H9 (cell line): ENCODE results near the gene PHOSPHO1. TPM values are rescaled to one million over a fixed set of nuclear protein-coding genes. Genes with fewer than 3 reads are reported as not detected.

Source experiments
- DNase-seq: peaks from one replicate; pipeline ENCODE4 v3.0.0-alpha.2; 2017
- H2AFZ ChIP-seq: one replicate; pipeline ENCODE4 v1.6.1; 2013; ENCODE audit warnings: mild to moderate bottlenecking, low read length, control low read depth, moderate library complexity
- H2AK5ac ChIP-seq: 2 replicates; pipeline ENCODE4 v1.6.1; 2013; ENCODE audit warnings: low read length, control low read depth, mixed read lengths; ENCODE audit not compliant: insufficient read length
- H2BK120ac ChIP-seq: one replicate; pipeline ENCODE4 v1.6.1; 2013; ENCODE audit warnings: low read depth, mild to moderate bottlenecking, low read length, control low read depth, inconsistent platforms; ENCODE audit not compliant: poor library complexity, severe bottlenecking
- H2BK12ac ChIP-seq: 2 replicates; pipeline ENCODE4 v1.6.1; 2013; ENCODE audit warnings: low read length, control low read depth, mixed read lengths, low read depth; ENCODE audit not compliant: insufficient read length
- H2BK15ac ChIP-seq: 2 replicates; pipeline ENCODE4 v1.6.1; 2013; ENCODE audit warnings: low read depth, low read length, control low read depth
- H2BK20ac ChIP-seq: one replicate; pipeline ENCODE4 v1.6.1; 2013; ENCODE audit warnings: low read depth, mild to moderate bottlenecking, low read length, control low read depth, inconsistent platforms; ENCODE audit not compliant: poor library complexity, severe bottlenecking
- H2BK5ac ChIP-seq: 2 replicates; pipeline ENCODE4 v1.6.1; 2013; ENCODE audit warnings: low read length, control low read depth, mixed read lengths; ENCODE audit not compliant: insufficient read length
- H3K14ac ChIP-seq: 2 replicates; pipeline ENCODE4 v1.6.1; 2013; ENCODE audit warnings: low read length, control low read depth; ENCODE audit not compliant: insufficient read depth
- H3K18ac ChIP-seq: 2 replicates; pipeline ENCODE4 v1.6.1; 2013; ENCODE audit warnings: low read depth, mild to moderate bottlenecking, mixed read lengths, low read length, control low read depth; ENCODE audit not compliant: insufficient read length
- H3K23ac ChIP-seq: 2 replicates; pipeline ENCODE4 v1.6.1; 2013; ENCODE audit warnings: low read length, control low read depth, mixed read lengths, low read depth; ENCODE audit not compliant: insufficient read length
- H3K23me2 ChIP-seq: 2 replicates; pipeline ENCODE4 v1.6.1; 2013; ENCODE audit warnings: low read depth, mild to moderate bottlenecking, mixed read lengths, low read length, control low read depth; ENCODE audit not compliant: insufficient read length, poor library complexity, severe bottlenecking
- H3K27ac ChIP-seq: 2 replicates; pipeline ENCODE4 v1.5.1; 2013; ENCODE audit warnings: low read length, control low read depth, mixed read lengths, low read depth; ENCODE audit not compliant: insufficient read length
- H3K27me3 ChIP-seq: 2 replicates; pipeline ENCODE4 v1.6.1; 2013; ENCODE audit warnings: low read length, control low read depth, inconsistent platforms; ENCODE audit not compliant: insufficient read depth
- H3K4ac ChIP-seq: 2 replicates; pipeline ENCODE4 v1.6.1; 2013; ENCODE audit warnings: low read depth, mild to moderate bottlenecking, control low read depth, inconsistent platforms, low read length, moderate library complexity
- H3K4me1 ChIP-seq: 2 replicates; pipeline ENCODE4 v1.6.1; 2013; ENCODE audit warnings: low read length, control low read depth, inconsistent platforms; ENCODE audit not compliant: insufficient read depth
- H3K4me2 ChIP-seq: 2 replicates; pipeline ENCODE4 v1.6.1; 2013; ENCODE audit warnings: low read length, control low read depth, mixed read lengths; ENCODE audit not compliant: insufficient read length, insufficient read depth
- H3K56ac ChIP-seq: 2 replicates; pipeline ENCODE4 v1.6.1; 2013; ENCODE audit warnings: low read depth, mild to moderate bottlenecking, mixed read lengths, low read length, control low read depth; ENCODE audit not compliant: insufficient read length
- H3K79me1 ChIP-seq: 2 replicates; pipeline ENCODE4 v1.6.1; 2013; ENCODE audit warnings: low read depth, mild to moderate bottlenecking, moderate library complexity, low read length, control low read depth, inconsistent platforms; ENCODE audit not compliant: insufficient read depth, poor library complexity, severe bottlenecking
- H3K79me2 ChIP-seq: 2 replicates; pipeline ENCODE4 v1.6.1; 2013; ENCODE audit warnings: low read length, control low read depth, inconsistent platforms; ENCODE audit not compliant: insufficient read depth
- H3K9ac ChIP-seq: 2 replicates; pipeline ENCODE4 v1.6.1; 2013; ENCODE audit warnings: low read length, control low read depth, mixed read lengths; ENCODE audit not compliant: insufficient read length; ENCODE audit errors: extremely low read depth
- H3K9me3 ChIP-seq: one replicate; pipeline ENCODE4 v1.6.1; 2013; ENCODE audit warnings: low read depth, low read length, inconsistent platforms; ENCODE audit not compliant: control insufficient read depth
- H3T11ph ChIP-seq: one replicate; pipeline ENCODE4 v1.6.1; 2013; ENCODE audit warnings: mild to moderate bottlenecking, low read length, control low read depth, inconsistent platforms
- H4K20me1 ChIP-seq: one replicate; pipeline ENCODE4 v1.6.1; 2013; ENCODE audit not compliant: control insufficient read depth, insufficient read length, insufficient read depth
- H4K5ac ChIP-seq: 2 replicates; pipeline ENCODE4 v1.6.1; 2013; ENCODE audit warnings: low read depth, mild to moderate bottlenecking, mixed read lengths, low read length, control low read depth; ENCODE audit not compliant: insufficient read length
- H4K8ac ChIP-seq: replicated peaks from 2 replicates; pipeline ENCODE4 v1.6.1; 2013; ENCODE audit warnings: low read length, control low read depth, mixed read lengths, low read depth; ENCODE audit not compliant: insufficient read length
- H4K91ac ChIP-seq: 2 replicates; pipeline ENCODE4 v1.6.1; 2013; ENCODE audit warnings: low read depth, mild to moderate bottlenecking, moderate library complexity, mixed read lengths, low read length, control low read depth; ENCODE audit not compliant: insufficient read length
- H3K27ac Mint-ChIP-seq, 3 experiments: 2 replicates in 2 of 3; 3 replicates in 1 of 3; pipeline ENCODE4 v1.8.0; 2020 to 2021; ENCODE audit warnings: mixed read lengths in 3 of 3, mild to moderate bottlenecking in 1 of 3, moderate library complexity in 1 of 3
- H3K27me3 Mint-ChIP-seq: 2 replicates; pipeline ENCODE4 v1.8.0; 2021; ENCODE audit warnings: low read depth, mild to moderate bottlenecking, moderate library complexity, mixed read lengths
- H3K36me3 Mint-ChIP-seq, 3 experiments: 2 replicates in 2 of 3; 3 replicates in 1 of 3; pipeline ENCODE4 v1.8.0; 2020 to 2021; ENCODE audit warnings: low read depth in 3 of 3, mixed read lengths in 3 of 3; ENCODE audit not compliant: insufficient read depth in 1 of 3
- H3K4me1 Mint-ChIP-seq, 2 experiments: 2 replicates each; pipeline ENCODE4 v1.8.0; 2020; ENCODE audit warnings: mixed read lengths in 2 of 2
- H3K4me3 Mint-ChIP-seq, 2 experiments: 2 replicates in 1 of 2; 3 replicates in 1 of 2; pipeline ENCODE4 v1.8.0; 2020 to 2021; ENCODE audit warnings: mild to moderate bottlenecking in 2 of 2, mixed read lengths in 2 of 2, moderate library complexity in 1 of 2
- H3K9me3 Mint-ChIP-seq, 2 experiments: 2 replicates in 1 of 2; 3 replicates in 1 of 2; pipeline ENCODE4 v1.8.0; 2020; ENCODE audit warnings: mild to moderate bottlenecking in 2 of 2, mixed read lengths in 2 of 2, moderate library complexity in 1 of 2
- WGBS: extraction: QIAGEN DNeasy Blood & Tissue Kit; methylation state at CpG from one replicate; pipeline ENCODE4 v1.1.7; 2013; ENCODE audit warnings: missing lambda C conversion rate, low lambda C conversion rate, mixed read lengths; ENCODE audit not compliant: insufficient read length; ENCODE audit errors: extremely low coverage; 5-methylcytosine and 5-hydroxymethylcytosine counted together
- total RNA-seq: library from RNA; stranded (reverse); gene quantifications from 2 replicates; pipeline ENCODE4 v1.2.1, GENCODE V29; 2021
- TF ChIP-seq, protein P1 (sequence below): fragments of 200-600 bp; sonication (generic); conservative IDR thresholded peaks from 3 replicates; pipeline ENCODE4 v1.8.0; 2021; ENCODE audit warnings: antibody characterized with exemption, mild to moderate bottlenecking

Gene PHOSPHO1
- total RNA-seq, 1 experiment from 2014 or later: 0.63 TPM

DNA sequence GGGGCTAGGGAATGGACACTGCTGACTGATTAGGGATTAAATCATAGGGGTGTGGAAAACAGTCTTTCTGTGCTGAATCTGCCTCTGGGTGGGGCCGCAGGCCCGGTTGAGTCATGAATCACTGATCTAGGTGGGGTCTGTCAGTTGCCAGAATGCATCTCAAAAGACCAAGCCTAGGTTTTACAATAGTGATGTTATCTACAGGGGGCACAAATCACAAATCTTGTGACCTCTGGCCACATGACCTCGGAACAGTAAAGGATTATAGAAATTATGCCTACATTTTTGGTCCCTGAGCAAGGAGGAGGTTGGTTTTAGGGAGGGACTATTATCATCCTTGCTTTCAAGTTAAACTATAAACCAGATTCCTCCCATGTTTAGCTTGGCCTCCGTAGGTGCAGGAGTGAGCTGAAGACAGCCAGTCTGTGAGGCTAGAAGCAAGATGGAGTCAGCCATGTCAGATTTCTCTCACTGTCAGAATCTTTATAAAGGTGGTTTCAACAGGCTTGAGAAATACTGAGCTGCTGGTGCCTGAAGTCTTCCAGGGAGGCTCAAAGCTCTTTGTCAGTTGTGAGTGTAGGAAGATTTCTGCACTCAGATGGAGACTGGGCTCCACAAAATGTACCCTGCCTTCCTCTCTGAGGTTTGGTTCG is 33.1 kb downstream of the PHOSPHO1 start:
- Histone ChIP-seq H3K9me3 (no peaks in the 10 kb centered on the region), H3K79me2 (no peaks in the 10 kb centered on the region), H3K18ac (no peak overlapping the region), H3K27ac (no peak overlapping the region), H3K23me2 (peaks cover 6% of the 10 kb centered on the region), H2BK12ac (no peak overlapping the region), H4K91ac (no peak overlapping the region), H4K20me1 (no peaks in the 10 kb centered on the region), H3K79me1 (no peaks in the 10 kb centered on the region), H3K4ac (no peak overlapping the region), H4K5ac (no peak overlapping the region), H3K9ac (no peak overlapping the region), H3K4me1 (no peaks in the 10 kb centered on the region; the same call in 1 of the 2 replicates), H2AFZ (no peak overlapping the region), H3K4me2 (no peak overlapping the region), H2AK5ac (no peak overlapping the region), H3K56ac (no peak overlapping the region), H3T11ph (no peak overlapping the region), H3K23ac (no peak overlapping the region), H2BK5ac (no peak overlapping the region), H3K14ac (no peak overlapping the region), H2BK120ac (no peak overlapping the region), H2BK15ac (no peak overlapping the region), H3K27me3 (no peaks in the 10 kb centered on the region; the same call in 1 of the 2 replicates), H2BK20ac (no peak overlapping the region), H4K8ac (no peak overlapping the region)
- TF ChIP-seq, protein P1, sequence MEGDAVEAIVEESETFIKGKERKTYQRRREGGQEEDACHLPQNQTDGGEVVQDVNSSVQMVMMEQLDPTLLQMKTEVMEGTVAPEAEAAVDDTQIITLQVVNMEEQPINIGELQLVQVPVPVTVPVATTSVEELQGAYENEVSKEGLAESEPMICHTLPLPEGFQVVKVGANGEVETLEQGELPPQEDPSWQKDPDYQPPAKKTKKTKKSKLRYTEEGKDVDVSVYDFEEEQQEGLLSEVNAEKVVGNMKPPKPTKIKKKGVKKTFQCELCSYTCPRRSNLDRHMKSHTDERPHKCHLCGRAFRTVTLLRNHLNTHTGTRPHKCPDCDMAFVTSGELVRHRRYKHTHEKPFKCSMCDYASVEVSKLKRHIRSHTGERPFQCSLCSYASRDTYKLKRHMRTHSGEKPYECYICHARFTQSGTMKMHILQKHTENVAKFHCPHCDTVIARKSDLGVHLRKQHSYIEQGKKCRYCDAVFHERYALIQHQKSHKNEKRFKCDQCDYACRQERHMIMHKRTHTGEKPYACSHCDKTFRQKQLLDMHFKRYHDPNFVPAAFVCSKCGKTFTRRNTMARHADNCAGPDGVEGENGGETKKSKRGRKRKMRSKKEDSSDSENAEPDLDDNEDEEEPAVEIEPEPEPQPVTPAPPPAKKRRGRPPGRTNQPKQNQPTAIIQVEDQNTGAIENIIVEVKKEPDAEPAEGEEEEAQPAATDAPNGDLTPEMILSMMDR: no peak
- Mint-ChIP-seq H3K9me3 (no peaks in the 10 kb centered on the region), H3K4me3 (no peak overlapping the region), H3K36me3 (no peaks in the 10 kb centered on the region), H3K4me1 (peaks cover 5 to 10% of the 10 kb centered on the region in 2 experiments), H3K27ac (no peak overlapping the region), H3K27me3 (peaks cover 8% of the 10 kb centered on the region)
- no peak for DNase-seq
- WGBS: no CpG with 5 or more reads among the region's 5 CpGs
